Measurements from ENCODE around the gene ZBTB20.

DNA sequence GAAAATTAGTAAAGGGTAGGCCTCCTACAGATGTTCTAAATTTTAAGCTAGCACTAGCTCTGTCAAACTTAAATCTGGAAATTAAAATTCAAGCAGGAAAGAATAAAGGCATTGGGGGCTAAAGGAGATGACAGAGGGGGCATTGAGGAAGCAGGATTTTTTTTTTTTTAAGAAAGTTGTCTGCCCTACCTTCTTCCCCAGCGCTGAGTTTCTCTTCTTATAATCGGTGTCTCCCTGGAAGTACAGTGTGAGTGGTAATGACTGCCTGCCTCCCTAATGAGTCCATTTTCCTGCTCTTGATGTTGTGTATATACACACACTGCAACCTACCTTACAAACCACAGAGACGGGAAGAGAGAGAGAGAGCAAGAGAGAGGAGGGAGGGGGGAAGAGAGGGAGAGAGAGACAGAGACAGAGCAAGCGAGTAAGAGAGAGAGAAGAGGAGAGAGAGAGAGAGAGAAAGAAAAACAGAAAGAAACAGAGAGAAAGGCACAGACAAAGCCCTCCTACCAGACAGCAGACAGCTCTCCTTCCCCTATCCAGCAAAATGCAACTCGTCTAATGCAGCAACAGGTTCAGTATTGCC lies 47.0 kb downstream of the ZBTB20 start:
- no peak for TF ChIP-seq EZH2 (IDR thresholded peaks at IDR 0.05; ENCODE audit: low read depth)
- TF ChIP-seq, protein P1, sequence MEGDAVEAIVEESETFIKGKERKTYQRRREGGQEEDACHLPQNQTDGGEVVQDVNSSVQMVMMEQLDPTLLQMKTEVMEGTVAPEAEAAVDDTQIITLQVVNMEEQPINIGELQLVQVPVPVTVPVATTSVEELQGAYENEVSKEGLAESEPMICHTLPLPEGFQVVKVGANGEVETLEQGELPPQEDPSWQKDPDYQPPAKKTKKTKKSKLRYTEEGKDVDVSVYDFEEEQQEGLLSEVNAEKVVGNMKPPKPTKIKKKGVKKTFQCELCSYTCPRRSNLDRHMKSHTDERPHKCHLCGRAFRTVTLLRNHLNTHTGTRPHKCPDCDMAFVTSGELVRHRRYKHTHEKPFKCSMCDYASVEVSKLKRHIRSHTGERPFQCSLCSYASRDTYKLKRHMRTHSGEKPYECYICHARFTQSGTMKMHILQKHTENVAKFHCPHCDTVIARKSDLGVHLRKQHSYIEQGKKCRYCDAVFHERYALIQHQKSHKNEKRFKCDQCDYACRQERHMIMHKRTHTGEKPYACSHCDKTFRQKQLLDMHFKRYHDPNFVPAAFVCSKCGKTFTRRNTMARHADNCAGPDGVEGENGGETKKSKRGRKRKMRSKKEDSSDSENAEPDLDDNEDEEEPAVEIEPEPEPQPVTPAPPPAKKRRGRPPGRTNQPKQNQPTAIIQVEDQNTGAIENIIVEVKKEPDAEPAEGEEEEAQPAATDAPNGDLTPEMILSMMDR (conservative IDR thresholded peaks at IDR 0.05) = no peak

Measured in PC-9 (cell line).